GM18519 (cell line): ENCODE measurements around the gene CYTH4.

Source experiments
- ATAC-seq: cut with Tn5 transposase; IDR thresholded peaks from one replicate; pipeline ENCODE4 v1.9.1; 2021; ENCODE audit warnings: mild to moderate bottlenecking, moderate library complexity; ENCODE audit not compliant: unreplicated experiment, low FRiP score

CYTH4 gene

DNA sequence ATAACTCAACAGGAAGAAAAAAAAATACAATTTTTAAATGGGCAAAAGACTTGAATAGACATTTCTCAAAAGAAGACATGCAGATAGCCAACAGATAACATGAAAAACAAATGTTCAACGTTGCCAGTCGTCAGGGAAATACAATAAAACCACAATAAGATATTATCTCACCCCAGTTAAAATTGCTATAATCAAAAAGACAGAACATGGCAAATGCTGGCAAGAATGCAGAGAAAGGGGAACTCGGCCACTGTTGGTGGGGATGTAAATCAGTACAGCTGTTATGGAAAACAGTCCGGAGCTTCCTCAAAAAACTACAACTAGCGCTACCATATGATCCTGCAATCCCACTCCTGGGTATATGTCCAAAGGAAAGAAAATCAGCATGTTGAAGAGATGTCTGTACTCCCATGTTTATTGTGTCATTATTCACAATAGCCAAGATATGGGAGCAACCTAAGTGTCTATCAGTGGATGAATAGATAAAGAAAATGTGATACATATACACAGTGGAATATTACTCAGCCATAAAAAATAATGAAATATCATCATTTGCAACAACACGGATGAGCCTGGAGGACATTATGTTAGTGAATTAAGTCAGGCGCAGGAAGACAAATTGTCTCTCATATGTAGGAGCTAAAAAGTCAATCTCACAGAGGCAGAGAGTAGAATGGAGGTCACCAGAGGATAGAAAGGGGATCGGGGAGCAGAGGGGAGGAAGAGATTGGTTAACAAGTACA is 12.2 kb upstream of the CYTH4 start:
- no peak for ATAC-seq

- no peak for ATAC-seq
Measured at GRCh38 chr22:37270928-37271650, 11.2 kb upstream of the CYTH4 start.

DNA sequence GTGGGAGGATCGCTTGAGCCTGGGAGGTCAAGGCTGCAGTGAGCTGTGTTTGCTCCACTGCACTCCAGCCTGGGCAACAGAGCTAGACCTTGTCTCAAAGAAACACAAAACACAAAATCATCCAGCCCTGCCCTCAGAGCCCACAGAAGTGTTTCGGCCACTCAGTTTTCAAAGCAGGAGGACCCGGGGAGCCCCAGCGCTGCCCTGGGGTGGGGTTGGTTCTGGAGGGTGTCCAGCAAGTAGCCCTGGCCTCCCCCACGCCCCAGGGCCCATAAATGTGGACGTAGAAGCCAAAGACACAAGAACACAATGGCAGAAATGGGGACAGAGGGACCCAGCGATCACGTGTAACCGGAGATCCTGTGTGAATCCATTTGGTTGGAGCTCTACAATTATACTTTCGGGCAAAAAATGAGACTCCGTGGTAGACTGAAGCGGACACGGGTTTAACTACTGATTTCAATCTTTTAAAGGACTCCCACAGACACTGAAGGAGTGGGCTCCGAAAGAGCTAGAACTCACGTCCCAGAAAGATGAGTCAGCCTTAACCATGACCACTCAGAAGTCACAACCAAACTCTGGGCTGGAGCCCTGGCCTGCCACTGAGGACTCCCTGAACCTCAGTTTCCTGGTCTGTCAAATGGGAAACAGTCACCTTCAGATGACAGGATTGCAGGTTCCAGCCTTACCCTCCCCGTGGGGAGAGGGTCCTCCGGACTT is 9.0 kb upstream of the CYTH4 start:
- no peak for ATAC-seq

DNA sequence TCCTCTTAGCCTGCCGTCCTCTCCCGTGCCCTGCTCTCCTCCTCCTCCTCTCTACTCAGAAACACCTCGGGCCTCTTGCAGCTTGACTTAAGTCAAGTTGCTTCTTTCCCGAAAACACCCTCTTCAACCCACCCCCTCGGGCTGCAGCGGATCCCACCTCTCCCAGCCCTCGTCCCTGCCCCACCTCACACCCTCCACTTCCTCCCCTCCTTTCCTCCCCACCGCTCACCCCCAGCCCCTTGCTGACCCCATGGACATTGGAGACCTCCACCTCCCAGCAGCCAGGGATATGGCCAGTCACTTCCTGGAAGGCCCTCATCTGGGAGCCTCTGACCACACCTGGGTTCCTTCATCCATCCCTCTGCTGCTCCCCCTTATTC is 8.5 kb upstream of the CYTH4 start:
- no peak for ATAC-seq

DNA sequence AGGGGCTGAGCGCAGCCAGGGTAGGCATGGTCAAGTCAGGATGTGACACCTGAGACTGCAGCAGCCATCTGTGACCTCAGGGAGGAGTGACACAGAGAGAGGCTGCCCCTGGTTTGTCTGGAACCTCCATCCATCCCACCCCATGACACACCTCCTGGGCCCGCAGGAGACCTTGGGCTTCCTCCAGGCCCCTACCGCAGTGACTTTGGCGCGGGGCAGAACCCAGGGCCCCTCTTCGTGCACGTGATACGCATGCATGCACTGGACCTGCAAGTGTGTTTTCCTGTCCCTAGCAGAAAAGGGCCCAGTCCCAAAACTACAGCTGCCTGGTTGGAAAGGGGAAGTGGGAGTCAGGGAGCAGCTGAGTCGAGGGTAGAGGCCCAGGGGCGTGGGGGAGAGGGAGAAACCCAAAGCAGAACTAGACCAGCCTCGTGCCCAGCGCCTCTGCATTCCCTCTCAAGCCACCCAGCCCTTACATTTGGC is 7.9 kb upstream of the CYTH4 start:
- ATAC-seq: no peak

GRCh38 chr22:37275134-37275533 is 7.2 kb upstream of the CYTH4 start:
- ATAC-seq: no peak

DNA sequence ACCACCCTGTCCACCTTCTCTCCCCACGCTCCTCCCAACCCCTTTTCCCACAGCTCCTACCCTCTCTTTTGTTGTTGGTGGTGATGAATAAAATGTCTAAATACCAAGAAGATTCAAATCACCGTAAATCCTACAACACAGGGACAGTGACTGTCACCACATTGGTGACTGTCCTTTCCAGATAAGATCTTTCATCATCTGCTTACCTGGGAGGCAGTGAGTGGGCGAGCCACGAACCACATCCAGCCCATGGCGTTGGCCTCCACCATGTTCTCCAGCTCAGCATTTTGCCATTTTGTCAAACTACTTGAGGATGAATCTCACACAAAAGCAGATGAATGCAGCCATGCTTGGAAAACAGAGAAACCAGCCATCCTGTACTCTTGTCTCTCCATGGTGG is 6.7 kb upstream of the CYTH4 start:
- ATAC-seq: no peak

- no peak for ATAC-seq
Measured at GRCh38 chr22:37276776-37277175, 5.5 kb upstream of the CYTH4 start.

GRCh38 chr22:37277384-37277783 is 4.9 kb upstream of the CYTH4 start:
- no peak for ATAC-seq

DNA sequence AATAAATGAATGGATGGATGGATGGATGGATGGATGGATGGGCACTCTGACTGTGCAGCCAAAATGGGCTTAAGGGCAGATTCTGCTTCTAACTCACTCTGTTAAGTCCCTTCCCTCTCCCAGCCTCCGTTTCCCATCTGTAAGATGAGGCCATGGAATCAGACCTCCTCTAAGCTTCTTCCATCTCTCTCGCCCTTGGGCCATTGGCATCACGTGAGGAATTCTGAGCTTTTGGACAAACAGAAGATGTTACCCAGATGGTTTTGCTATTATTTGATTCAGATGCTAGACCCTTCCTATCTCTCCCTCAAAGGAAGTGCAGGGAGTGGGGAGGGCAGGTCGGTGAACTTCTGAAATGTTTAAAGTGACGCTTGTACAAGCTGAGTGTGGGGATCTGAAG is 4.0 kb upstream of the CYTH4 start:
- ATAC-seq: no peak

- ATAC-seq: no peak
Measured at GRCh38 chr22:37279331-37280181, 2.8 kb upstream of the CYTH4 start.

DNA sequence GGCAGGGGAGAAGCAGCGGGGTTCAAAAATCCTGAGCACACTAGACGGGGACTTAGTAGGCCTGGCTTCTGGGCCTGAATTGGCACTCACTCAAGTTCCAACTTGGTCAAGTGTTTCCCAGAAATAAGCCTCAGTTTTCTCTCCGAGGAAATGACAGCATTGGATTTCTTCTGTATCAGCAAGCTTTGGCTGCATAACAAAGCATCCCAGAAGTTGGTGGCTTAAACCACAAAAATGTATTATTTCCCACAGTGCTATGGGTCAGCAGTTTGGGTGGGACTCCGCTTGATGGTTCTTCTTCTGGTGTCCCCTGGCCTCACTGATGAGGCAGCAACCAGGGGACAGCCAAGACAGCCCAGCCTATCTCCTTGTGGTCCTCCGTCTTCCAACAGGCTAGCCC is 1.6 kb upstream of the CYTH4 start:
- ATAC-seq: no peak

GRCh38 chr22:37281195-37281594 is 1.1 kb upstream of the CYTH4 start:
- no peak for ATAC-seq

DNA sequence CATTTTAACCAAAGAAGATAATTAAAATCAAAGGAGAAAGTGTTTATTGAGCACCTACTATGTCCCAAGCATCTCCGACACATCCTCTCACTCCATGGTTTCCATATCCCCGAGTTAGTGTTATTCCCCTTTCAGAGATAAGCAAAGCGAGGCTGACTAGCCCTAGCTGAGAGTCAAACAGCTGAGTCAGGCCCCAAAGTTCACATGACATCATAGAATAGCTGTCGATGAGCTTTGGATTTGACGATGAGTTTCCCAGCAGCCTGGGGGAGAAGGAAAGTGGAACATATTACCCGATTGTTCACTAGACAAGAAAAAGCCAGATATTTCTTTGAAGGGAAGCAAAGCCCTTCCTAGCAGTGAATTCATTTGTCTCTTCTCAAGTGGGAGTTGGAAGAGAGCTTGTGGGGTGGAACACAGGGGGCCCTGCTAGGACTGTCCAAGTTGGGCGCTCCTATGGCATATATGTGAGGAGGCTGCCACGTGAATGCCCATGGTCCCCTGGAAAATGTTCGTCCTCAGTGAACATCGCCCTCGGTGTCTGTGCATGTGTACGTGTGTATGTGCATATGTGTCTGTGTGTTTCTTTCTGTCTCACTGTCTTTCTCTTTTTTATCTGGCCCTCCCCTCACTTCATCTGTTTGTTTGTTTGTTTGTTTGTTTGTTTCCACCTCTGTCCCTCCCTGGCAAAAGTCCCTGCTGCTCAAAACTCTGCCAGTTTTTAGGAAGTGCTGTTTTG is 493 bp upstream of the CYTH4 start:
- no peak for ATAC-seq

- no peak for ATAC-seq
Measured at GRCh38 chr22:37283393-37283937, 1.2 kb downstream of the CYTH4 start.

DNA sequence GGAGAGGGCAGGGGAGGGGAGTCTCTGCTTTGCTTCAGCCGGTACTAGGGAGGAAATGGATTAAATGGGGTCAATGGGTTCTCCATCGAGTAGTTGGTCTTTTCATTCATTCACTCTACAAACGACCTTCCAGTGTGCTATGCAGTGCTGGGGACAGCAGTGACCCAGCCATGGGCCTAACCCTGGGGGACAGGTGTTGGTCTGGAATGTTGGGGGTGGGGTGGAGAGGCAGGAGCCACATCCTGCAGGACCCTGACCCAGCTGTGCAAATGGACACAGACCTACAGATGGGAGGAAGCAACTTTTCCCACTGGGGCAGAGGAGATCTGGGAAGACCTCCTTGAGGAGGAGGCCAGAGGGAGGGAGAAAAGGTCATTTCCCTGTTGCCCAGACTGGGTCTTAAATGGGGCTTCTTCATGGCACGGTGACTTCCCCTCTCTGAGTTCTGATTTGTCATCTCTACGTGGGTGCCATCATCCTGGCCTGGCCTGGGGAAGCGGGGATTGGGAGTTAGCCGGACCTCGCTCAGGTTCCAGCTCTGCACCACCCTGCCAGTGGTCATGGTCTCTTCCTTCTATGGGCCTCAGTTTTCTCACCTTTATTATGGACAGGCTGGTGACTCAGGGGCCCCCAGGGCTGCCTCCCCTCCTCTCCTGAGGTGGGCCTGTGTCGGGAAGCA is 2.0 kb downstream of the CYTH4 start:
- ATAC-seq: no peak

GRCh38 chr22:37284805-37285355 is 2.6 kb downstream of the CYTH4 start:
- ATAC-seq: no peak

GRCh38 chr22:37285937-37286336 is 3.6 kb downstream of the CYTH4 start:
- ATAC-seq: no peak

GRCh38 chr22:37287550-37287951 is 5.2 kb downstream of the CYTH4 start:
- no peak for ATAC-seq
